K562 (cell line): ENCODE data around the gene AFF3. TPM values are rescaled to one million over a fixed set of nuclear protein-coding genes. Genes with fewer than 3 reads are reported as not detected.

Source experiments
- ATAC-seq: fragments of 200-7000 bp; cut with Tn5 transposase; 3 replicates; pipeline ENCODE4 v1.9.1; 2020; ENCODE audit warnings: moderate library complexity
- BruUV-seq: library from RNA; stranded (reverse); fragments of 400-500 nt; replicated peaks from 2 replicates; lab custom pipeline; 2021; lab: Mats Ljungman, UMichigan
- CTCF ChIA-PET: fragments of 300-600 bp; formaldehyde crosslinking; extraction: SDS; loops from one replicate; lab custom pipeline; 2021; ENCODE audit warnings: low intra/inter-chr PET ratio; lab: Yijun Ruan, JAX
- POLR2A ChIA-PET: fragments of 300-600, 350-650 bp; sonication (Branson Sonifier 250); formaldehyde crosslinking; extraction: SDS; loops from one replicate; lab custom pipeline; 2021; ENCODE audit warnings: antibody characterized with exemption, inconsistent platforms; lab: Yijun Ruan, JAX
- DNase-seq, 4 experiments: peaks; one replicate each; pipeline versions ENCODE4 v3.0.0 to v3.0.0-alpha.2; 2011 to 2018; ENCODE audit warnings: low spot score in 3 of 4, mixed read lengths in 3 of 4; ENCODE audit errors: extremely low read depth in 1 of 4
- FAIRE-seq: peaks from 2 replicates; lab custom pipeline; 2011; peaks lifted over from hg19 to GRCh38; lab: Jason Lieb, UNC
- H2AFZ ChIP-seq: 2 replicates; pipeline ENCODE4 v1.6.0; 2011; ENCODE audit warnings: low read depth, low read length, control low read depth, inconsistent platforms
- H3K27ac ChIP-seq: fragments of 200-600 bp; 3 replicates; pipeline ENCODE4 v1.8.0; 2011; ENCODE audit warnings: low read depth, mild to moderate bottlenecking, control low read depth, inconsistent platforms, low read length, moderate library complexity, mixed read lengths; ENCODE audit errors: extremely low read depth
- H3K27me3 ChIP-seq, 2 experiments: fragments of 300-600 bp in 1 of 2; 2 replicates in 1 of 2; 3 replicates in 1 of 2; pipeline versions ENCODE4 v1.6.0 to v1.8.0; 2011; ENCODE audit warnings: inconsistent platforms in 2 of 2, low read length in 2 of 2, mild to moderate bottlenecking in 1 of 2, mixed read lengths in 1 of 2, moderate library complexity in 1 of 2; ENCODE audit not compliant: control insufficient read depth in 2 of 2, insufficient read depth in 2 of 2
- H3K36me3 ChIP-seq: fragments of 300-600 bp; 3 replicates; pipeline ENCODE4 v1.8.0; 2011; ENCODE audit warnings: mild to moderate bottlenecking, low read length, inconsistent platforms; ENCODE audit not compliant: control insufficient read depth, insufficient read depth
- H3K4me1 ChIP-seq, 2 experiments: fragments of 200-600 bp in 1 of 2; replicated peaks in 1 of 2; 2 replicates in 1 of 2; 3 replicates in 1 of 2; pipeline versions ENCODE4 v1.5.1 to v1.8.0; 2011; ENCODE audit warnings: inconsistent platforms in 2 of 2, low read length in 2 of 2, mild to moderate bottlenecking in 1 of 2, mixed read lengths in 1 of 2, moderate library complexity in 1 of 2; ENCODE audit not compliant: control insufficient read depth in 2 of 2, insufficient read depth in 2 of 2
- H3K4me2 ChIP-seq: 2 replicates; pipeline ENCODE4 v1.6.1; 2011; ENCODE audit warnings: low read length, control low read depth, inconsistent platforms, mixed read lengths; ENCODE audit not compliant: insufficient read depth
- H3K4me3 ChIP-seq: fragments of 200-600 bp; sonication (generic), shearing (Covaris generic); 2 replicates; pipeline ENCODE4 v1.5.1; 2016; ENCODE audit warnings: control low read depth, inconsistent platforms
- H3K79me2 ChIP-seq: fragments of 200-600 bp; 3 replicates; pipeline ENCODE4 v1.8.0; 2011; ENCODE audit warnings: low read length, inconsistent platforms; ENCODE audit not compliant: control insufficient read depth, insufficient read depth
- H3K9ac ChIP-seq, 2 experiments: 2 replicates each; pipeline versions ENCODE4 v1.6.0 to v1.6.1; 2011; ENCODE audit warnings: low read depth in 2 of 2, low read length in 2 of 2, control low read depth in 1 of 2, inconsistent platforms in 1 of 2, mild to moderate bottlenecking in 1 of 2, mixed read lengths in 1 of 2; ENCODE audit not compliant: insufficient read depth in 1 of 2
- H3K9me1 ChIP-seq: one replicate; pipeline ENCODE4 v1.6.0; 2011; ENCODE audit warnings: inconsistent platforms, mild to moderate bottlenecking, low read length, moderate library complexity; ENCODE audit not compliant: control insufficient read depth, insufficient read depth
- H3K9me3 ChIP-seq: replicated peaks from 2 replicates; pipeline ENCODE4 v1.5.1; 2011; ENCODE audit warnings: low read depth, low read length, inconsistent platforms; ENCODE audit not compliant: control insufficient read depth, insufficient read depth
- H4K20me1 ChIP-seq: replicated peaks from 2 replicates; pipeline ENCODE4 v1.6.1; 2011; ENCODE audit warnings: low read length, inconsistent platforms, mixed read lengths; ENCODE audit not compliant: control insufficient read depth, insufficient read depth
- BRD9 ChIP-seq: fragments of 450-650 bp; IDR thresholded peaks from 2 replicates; pipeline ENCODE4 v1.6.1; 2018; ENCODE audit warnings: low read depth; ENCODE audit not compliant: partially characterized antibody
- EZH2 ChIP-seq: IDR thresholded peaks from 2 replicates; pipeline ENCODE4 v1.6.1; 2012; ENCODE audit warnings: low read depth, mild to moderate bottlenecking, inconsistent platforms, low read length, borderline replicate concordance
- HDAC2 ChIP-seq: fragments of 450-650 bp; IDR thresholded peaks from 2 replicates; pipeline ENCODE4 v1.6.1; 2016; ENCODE audit warnings: mild to moderate bottlenecking
- HNRNPL ChIP-seq: fragments of 200-400 bp; formaldehyde crosslinking; IDR thresholded peaks from 2 replicates; pipeline ENCODE4 v1.6.1; 2017; ENCODE audit warnings: low read depth, mild to moderate bottlenecking, low read length
- WGBS: fragments of 100-300 bp; shearing (Covaris generic); methylation state at CpG from one replicate; pipeline ENCODE4 v1.1.6; 2016; ENCODE audit warnings: low coverage, mixed read lengths; ENCODE audit not compliant: insufficient coverage; ENCODE audit errors: missing lambda C conversion rate; 5-methylcytosine and 5-hydroxymethylcytosine counted together
- in situ Hi-C: fragments of 300-500 bp; cut with MboI; formaldehyde crosslinking; loops from 4 replicates; pipeline ENCODE4 v1.15.0; 2018; ENCODE audit warnings: inconsistent platforms, mixed read lengths
- intact Hi-C: fragments of 100-400 bp; cut with micrococcal nuclease; formaldehyde crosslinking; loops from 2 replicates; pipeline ENCODE4 v1.14.2; 2022
- polyA plus RNA-seq, 8 experiments: library from polyadenylated mRNA; depleted of rRNA in 4 of 8; stranded (reverse) in 5 of 8; unstranded in 3 of 8; fragments of >200 nt; fragmentation: Nextera tagmentation in 2 of 8; fragmentation: Illumina TruSeq in 1 of 8; extraction: Ambion mirVana in 2 of 8; extraction: Trizol in 1 of 8; gene quantifications; 2 replicates each; pipeline versions ENCODE4 v1.2.1 to v1.2.3, GENCODE V29; 2011 to 2014; ENCODE audit warnings: inconsistent platforms in 1 of 8, missing spikeins in 1 of 8
- total RNA-seq, 7 experiments: library from RNA; depleted of rRNA in 6 of 7; stranded (reverse); fragments of >200 nt in 6 of 7; fragmentation: Illumina TruSeq in 2 of 7; extraction: Trizol in 2 of 7; gene quantifications; 2 replicates each; pipeline versions ENCODE4 v1.2.1 to v1.2.3, GENCODE V29; 2011 to 2021; ENCODE audit warnings: low replicate concordance in 1 of 7

The AFF3 gene
- total and polyA plus RNA-seq, 9 of the 15 experiments (the other 6 are each of a cell fraction or from before 2014, with no cell fraction given) = 0.02 to 0.11 TPM; not detected in 7

- H4K20me1 ChIP-seq = no peaks in the 10 kb centered on the region
Observed at GRCh38 chr2:100062336-100062735, 80.1 kb downstream of the AFF3 start.

GRCh38 chr2:100060875-100061274 is 81.5 kb downstream of the AFF3 start:
- Histone ChIP-seq H3K27ac (no peak overlapping the region), H3K36me3 (no peaks in the 10 kb centered on the region), H2AFZ (no peak overlapping the region), H3K79me2 (no peaks in the 10 kb centered on the region)
- in situ Hi-C loops (no loop called here), intact Hi-C loops (no loop called here)
- 0% methylated on average over 4 of the region's 4 CpGs for WGBS
- ChIA-PET POLR2A (no interaction called here), CTCF (no interaction called here)
- FAIRE-seq = no peak
- BruUV-seq = no TSS peak
- TF ChIP-seq HNRNPL = no peak
- TF ChIP-seq HDAC2 = no peak
- TF ChIP-seq, all 486 proteins: peak for 0
- H3K9ac ChIP-seq = no peak overlapping the region
- H3K27me3 ChIP-seq = no peaks in the 10 kb centered on the region; a peak in 2 of 5 replicates
- no peak overlapping the region for H3K4me2 ChIP-seq
- DNase-seq (no peak), ATAC-seq (no peak)
- H3K4me3 ChIP-seq = no peak overlapping the region
- H4K20me1 ChIP-seq = no peaks in the 10 kb centered on the region
- H3K9me3 ChIP-seq = no peaks in the 10 kb centered on the region
- no peaks in the 10 kb centered on the region for H3K9me1 ChIP-seq
- no peaks in the 10 kb centered on the region for H3K4me1 ChIP-seq

More at GRCh38 chr2:100062336-100062735, 80.1 kb downstream of the AFF3 start:
- Histone ChIP-seq H3K27ac (no peak overlapping the region), H3K27me3 (no peaks in the 10 kb centered on the region; a peak in 2 of 5 replicates), H3K36me3 (no peaks in the 10 kb centered on the region), H2AFZ (no peak overlapping the region), H3K4me1 (no peaks in the 10 kb centered on the region), H3K4me3 (no peak overlapping the region), H3K79me2 (no peaks in the 10 kb centered on the region), H3K9me3 (no peaks in the 10 kb centered on the region), H3K9ac (no peak overlapping the region), H3K4me2 (no peak overlapping the region), H3K9me1 (no peaks in the 10 kb centered on the region)
- intact Hi-C loops (no loop called here), in situ Hi-C loops (no loop called here)
- no peak for ATAC-seq
- BruUV-seq = no TSS peak
- FAIRE-seq = no peak
- CTCF ChIA-PET = no interaction called here
- WGBS = 0% methylated on average over 5 of the region's 5 CpGs
- DNase-seq = no peak
- POLR2A ChIA-PET = interaction anchor here (1.8 kb wide), 1 partner anchor 10 kb away, joined by 4 read pairs; no protein-coding TSS in a partner anchor
- TF ChIP-seq EZH2 (no peak), BRD9 (no peak)
